GM18505 (cell line): ENCODE measurements around the gene TRAFD1.

Experiments
- ATAC-seq: cut with Tn5 transposase; IDR thresholded peaks from one replicate; pipeline ENCODE4 v1.9.1; 2021; ENCODE audit not compliant: unreplicated experiment
- POLR2A ChIP-seq: IDR thresholded peaks from 4 replicates; pipeline ENCODE4 v1.6.1; 2011; ENCODE audit warnings: borderline replicate concordance; ENCODE audit not compliant: insufficient read depth, insufficient read length; ENCODE audit errors: extremely low read depth

Gene TRAFD1

DNA sequence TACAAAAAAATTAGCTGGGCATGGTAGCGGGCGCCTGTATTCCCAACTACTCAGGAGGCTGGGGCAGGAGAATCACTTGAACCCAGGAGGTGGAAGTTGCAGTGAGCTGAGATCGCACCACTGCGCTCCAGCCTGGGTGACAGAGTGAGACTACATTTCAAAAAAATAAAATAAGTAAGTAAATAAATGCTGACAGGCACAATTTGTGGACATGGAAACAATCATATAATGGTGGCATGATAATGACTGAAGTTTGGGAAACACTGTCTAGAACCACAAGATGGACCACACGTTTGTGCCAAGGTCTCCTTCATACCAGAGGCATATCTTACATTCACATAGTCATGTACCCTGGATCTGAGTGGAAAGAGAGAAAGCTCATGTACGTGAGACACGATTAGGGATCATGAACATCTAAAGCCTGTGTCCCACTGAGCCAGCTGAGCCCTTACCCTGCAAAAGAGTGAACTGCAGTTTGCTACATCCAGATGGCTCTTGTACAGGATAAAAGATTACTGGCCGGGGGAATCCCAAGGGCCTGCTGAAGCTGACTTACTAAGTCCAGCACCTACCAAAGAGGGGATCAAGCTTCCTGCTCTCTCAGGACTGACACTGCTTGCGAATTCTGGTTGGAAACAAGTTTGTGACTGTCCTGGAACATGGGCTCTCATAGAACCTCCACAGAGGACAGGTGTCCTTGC is 62.9 kb downstream of the TRAFD1 start:
- no peak for ATAC-seq
- no peak for TF ChIP-seq POLR2A

- TF ChIP-seq POLR2A = no peak
- ATAC-seq = no peak
Observed at GRCh38 chr12:112190231-112191025, 65.1 kb downstream of the TRAFD1 start.

- no peak for ATAC-seq
- no peak for TF ChIP-seq POLR2A
Observed at GRCh38 chr12:112191201-112191600, 65.8 kb downstream of the TRAFD1 start.

- TF ChIP-seq POLR2A = no peak
- no peak for ATAC-seq
Observed at GRCh38 chr12:112191840-112192321, 66.5 kb downstream of the TRAFD1 start.

- no peak for TF ChIP-seq POLR2A
- ATAC-seq = no peak
Observed at GRCh38 chr12:112192475-112192874, 67.1 kb downstream of the TRAFD1 start.

- TF ChIP-seq POLR2A = no peak
- ATAC-seq = no peak
Observed at GRCh38 chr12:112194601-112195247, 69.4 kb downstream of the TRAFD1 start.

DNA sequence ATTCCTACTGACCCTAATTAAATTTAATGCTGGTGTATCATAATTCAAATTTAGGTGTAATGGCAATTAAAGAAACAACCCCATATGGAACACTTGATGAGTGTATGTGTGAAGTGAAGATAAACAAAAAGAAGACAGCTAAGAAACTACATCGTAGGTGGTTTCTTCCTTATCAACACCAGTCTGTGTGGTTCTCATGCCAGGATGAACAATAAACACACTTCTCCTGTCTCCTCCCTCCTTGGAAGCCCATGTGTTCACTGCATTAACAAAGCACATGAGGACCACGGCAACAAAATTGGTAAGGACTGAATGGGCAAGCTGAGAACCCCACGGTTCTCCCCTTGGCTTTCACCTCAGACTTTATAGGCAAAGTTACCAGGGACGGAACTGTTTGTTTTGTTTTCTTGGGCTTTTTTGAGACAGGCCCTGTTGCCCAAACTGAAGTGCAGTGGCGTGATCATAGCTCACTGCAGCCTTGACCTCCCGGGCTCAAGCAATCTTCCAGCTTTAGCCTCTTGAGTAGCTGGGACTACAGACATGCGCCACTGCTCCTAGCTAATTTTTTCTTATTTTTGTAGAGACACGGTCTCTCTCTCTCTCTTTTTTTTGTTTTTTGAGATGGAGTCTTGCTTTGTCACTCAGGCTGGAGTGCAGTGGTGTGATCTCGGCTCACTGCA is 71.0 kb downstream of the TRAFD1 start:
- no peak for ATAC-seq
- TF ChIP-seq POLR2A = no peak

- ATAC-seq = no peak
- no peak for TF ChIP-seq POLR2A
Observed at GRCh38 chr12:112198120-112198733, 72.9 kb downstream of the TRAFD1 start.

GRCh38 chr12:112199136-112199535 is 73.8 kb downstream of the TRAFD1 start:
- ATAC-seq = no peak
- no peak for TF ChIP-seq POLR2A
